ENCODE measurements around the gene SHMT1.

GRCh38 chr17:18324140-18325050, 39.0 kb downstream of the SHMT1 start:
- TF ChIP-seq CHD2 (IDR thresholded peaks at IDR 0.05; ENCODE audit: low read length, partially characterized antibody) (no peak), ZSCAN20 (CRISPR knock-in tag; IDR thresholded peaks at IDR 0.05) (no peak), RAD21 (conservative IDR thresholded peaks at IDR 0.05 in 1 of 2, IDR thresholded peaks at IDR 0.05 in 1 of 2) (no peak), USF2 (IDR thresholded peaks at IDR 0.05) (no peak), ELK1 (IDR thresholded peaks at IDR 0.05; ENCODE audit: low read depth, low read length) (no peak), CBX8 (IDR thresholded peaks at IDR 0.05) (no peak), HDAC2 (IDR thresholded peaks at IDR 0.05) (no peak), POLR2AphosphoS2 (conservative IDR thresholded peaks at IDR 0.05; ENCODE audit: low read length) (no peak), ZFP36 (IDR thresholded peaks at IDR 0.05; ENCODE audit: borderline replicate concordance, partially characterized antibody) (no peak), POLR2A (IDR thresholded peaks at IDR 0.05; ENCODE audit: low read length) (no peak)
- TF ChIP-seq, protein P1, sequence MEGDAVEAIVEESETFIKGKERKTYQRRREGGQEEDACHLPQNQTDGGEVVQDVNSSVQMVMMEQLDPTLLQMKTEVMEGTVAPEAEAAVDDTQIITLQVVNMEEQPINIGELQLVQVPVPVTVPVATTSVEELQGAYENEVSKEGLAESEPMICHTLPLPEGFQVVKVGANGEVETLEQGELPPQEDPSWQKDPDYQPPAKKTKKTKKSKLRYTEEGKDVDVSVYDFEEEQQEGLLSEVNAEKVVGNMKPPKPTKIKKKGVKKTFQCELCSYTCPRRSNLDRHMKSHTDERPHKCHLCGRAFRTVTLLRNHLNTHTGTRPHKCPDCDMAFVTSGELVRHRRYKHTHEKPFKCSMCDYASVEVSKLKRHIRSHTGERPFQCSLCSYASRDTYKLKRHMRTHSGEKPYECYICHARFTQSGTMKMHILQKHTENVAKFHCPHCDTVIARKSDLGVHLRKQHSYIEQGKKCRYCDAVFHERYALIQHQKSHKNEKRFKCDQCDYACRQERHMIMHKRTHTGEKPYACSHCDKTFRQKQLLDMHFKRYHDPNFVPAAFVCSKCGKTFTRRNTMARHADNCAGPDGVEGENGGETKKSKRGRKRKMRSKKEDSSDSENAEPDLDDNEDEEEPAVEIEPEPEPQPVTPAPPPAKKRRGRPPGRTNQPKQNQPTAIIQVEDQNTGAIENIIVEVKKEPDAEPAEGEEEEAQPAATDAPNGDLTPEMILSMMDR (IDR thresholded peaks at IDR 0.05) = no peak
